Mucosa of gallbladder (tissue), 1 donor: Measurements from ENCODE around the gene STH. TPM values are rescaled to one million over a fixed set of nuclear protein-coding genes. Genes with fewer than 3 reads are reported as not detected.
"Not testable (repeated sequence)": the region's sequence is repeated elsewhere in the genome, so short reads cannot be mapped to it uniquely, and the experiment has no call there.

ENCODE experiments used
- DNase-seq: peaks from one replicate; pipeline ENCODE4 v3.0.0-alpha.2; 2020; ENCODE audit warnings: low spot score
- total RNA-seq: library from RNA; stranded (reverse); gene quantifications from one replicate; pipeline ENCODE4 v1.2.1, GENCODE V29; 2021
- donor health status: DM: no; HTN: no; CAD: no.

Gene STH, protein sequence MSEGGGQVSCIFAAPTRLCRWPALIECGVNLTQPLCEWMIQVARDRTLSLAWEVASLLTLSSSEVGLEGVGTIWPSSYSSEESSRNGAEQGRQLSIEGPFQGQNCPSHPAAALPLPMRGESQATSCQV
- not detected for total RNA-seq

DNA sequence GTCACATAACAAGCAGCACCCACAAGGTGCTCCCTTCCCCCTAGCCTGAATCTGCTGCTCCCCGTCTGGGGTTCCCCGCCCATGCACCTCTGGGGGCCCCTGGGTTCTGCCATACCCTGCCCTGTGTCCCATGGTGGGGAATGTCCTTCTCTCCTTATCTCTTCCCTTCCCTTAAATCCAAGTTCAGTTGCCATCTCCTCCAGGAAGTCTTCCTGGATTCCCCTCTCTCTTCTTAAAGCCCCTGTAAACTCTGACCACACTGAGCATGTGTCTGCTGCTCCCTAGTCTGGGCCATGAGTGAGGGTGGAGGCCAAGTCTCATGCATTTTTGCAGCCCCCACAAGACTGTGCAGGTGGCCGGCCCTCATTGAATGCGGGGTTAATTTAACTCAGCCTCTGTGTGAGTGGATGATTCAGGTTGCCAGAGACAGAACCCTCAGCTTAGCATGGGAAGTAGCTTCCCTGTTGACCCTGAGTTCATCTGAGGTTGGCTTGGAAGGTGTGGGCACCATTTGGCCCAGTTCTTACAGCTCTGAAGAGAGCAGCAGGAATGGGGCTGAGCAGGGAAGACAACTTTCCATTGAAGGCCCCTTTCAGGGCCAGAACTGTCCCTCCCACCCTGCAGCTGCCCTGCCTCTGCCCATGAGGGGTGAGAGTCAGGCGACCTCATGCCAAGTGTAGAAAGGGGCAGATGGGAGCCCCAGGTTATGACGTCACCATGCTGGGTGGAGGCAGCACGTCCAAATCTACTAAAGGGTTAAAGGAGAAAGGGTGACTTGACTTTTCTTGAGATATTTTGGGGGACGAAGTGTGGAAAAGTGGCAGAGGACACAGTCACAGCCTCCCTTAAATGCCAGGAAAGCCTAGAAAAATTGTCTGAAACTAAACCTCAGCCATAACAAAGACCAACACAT is at the start of gene STH:
TSS of gene STH (plus strand) at position 264 of the 913 bp plus-strand sequence. CDS start at position 294, 30 bp downstream.
- DNase-seq, result no peak

DNA sequence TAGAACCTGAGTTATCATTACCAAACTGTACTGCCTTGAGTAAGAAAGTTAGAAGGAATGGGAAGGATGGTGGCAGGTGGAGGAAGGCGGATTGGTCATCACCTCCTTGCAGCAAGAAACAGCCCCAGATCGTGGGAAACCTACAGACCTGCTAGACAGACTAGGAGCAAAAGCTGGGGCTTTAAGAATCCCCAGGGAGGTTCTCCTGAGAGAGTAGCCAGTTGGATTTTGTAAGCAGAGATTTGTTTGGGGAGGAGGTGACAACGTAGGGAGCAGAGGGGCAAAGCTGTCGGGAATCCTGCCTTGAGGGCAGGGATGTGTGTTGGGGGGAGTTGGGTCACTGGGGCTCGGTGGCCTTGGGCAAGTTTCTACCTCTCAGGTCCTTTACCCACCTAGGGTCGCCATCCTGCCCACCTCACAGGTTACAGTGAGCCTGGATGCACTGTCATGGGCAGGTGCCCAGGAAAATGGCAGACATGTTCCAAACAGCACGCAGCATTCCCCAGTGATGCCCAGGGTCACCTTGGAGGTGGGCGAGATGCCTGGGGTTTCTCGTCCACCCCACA is 49.2 kb upstream of the STH start:
- DNase-seq, result no peak

DNA sequence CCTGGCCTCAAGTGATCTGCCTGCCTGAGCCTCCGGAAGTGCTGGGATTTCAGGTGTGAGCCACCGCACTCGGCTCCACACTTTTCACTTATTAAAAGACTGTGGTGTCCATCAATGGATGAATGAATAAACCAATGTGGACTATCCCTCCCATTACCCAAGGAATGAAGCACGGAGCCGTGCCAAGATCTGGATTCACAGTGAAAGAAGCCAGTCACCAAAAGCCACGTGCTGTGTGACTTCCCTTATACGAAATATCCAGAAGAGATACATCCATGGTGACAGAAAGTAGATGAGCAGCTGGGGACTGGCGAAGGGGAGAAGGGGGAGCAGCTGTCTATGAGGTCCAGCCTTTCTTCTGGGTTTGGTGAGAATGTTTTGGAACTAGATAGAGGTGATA is 48.2 kb upstream of the STH start:
- no peak for DNase-seq

DNA sequence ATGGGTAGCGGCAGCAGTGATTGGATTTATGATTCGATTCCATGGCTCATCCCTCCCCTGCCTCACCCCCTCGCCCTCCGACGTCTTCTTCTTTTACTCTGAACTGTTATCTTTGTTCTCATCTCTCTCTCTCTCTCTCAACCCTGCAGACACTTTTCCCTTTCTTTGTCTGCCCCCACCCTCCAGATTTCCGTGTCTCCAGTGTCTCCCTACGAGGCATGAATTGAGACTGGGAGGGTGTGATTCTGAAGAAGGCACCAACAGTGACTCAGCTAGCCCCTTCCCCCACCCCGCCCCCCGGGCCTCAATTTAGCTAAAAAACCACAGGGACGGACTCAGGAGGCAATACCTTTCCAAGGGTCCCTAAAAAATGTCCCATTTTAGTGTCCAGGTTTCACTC is 47.6 kb upstream of the STH start:
- no peak for DNase-seq

DNA sequence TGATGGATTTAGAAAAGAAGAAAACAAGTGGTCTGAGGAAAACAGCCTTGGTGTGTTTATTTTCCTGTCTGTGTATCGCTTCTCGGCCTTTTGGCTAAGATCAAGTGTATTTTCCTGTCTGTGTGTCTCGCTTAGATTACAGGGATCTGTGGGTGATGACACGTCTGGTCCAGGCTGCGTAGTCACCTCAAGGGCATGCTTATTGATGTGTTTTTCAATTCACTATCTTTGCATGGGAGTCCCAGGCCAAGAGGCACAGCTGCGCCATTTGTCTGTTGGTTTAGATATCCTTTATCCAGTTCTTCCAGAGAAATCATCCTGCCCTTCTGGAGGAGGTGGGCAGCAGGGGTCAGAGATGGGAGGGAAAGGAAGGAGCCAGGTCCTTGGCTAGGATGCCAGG is 47.1 kb upstream of the STH start:
- no peak for DNase-seq

DNA sequence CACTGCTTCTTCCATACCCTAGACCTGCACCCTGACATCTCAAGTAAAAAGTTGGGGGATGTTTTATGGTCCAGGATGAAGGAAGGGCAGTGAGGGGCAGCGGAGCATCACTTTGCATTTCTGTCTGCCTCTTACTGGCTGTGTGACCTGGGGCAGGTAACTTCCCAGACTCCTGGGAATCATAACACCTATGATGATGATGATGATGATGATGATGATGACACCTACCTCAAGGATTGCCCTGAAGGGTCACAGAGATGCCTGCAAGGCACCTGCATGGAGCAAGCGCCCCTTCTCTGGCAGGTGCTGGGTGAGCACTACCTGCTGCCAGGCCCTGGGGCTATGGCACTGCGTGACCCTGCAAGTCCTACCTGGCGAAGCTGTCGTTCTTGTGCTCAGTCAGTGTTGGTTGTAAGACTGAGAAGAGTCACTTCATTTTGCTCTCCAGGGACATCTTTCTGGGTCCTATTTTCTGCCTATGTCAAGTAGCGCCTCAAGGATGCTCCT is 46.2 kb upstream of the STH start:
- DNase-seq, result no peak

DNA sequence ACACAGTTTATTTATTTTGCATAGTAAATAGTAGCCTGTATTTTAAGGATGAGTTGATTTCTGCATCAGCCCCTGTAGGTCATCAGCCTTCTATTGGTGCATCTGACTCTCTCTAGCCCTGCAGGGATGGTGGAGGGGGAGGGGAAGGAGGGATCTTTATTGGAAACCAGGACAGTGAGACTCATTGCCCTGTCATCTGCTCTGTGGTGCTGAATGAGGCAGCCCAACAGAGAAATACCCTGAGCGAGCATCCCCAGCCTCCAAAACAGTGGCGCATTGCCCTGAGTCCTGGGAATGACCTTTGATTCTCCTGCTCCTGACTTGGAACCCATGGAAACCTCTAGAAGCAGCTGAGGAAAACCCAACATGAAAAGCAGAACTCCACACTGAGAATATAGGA is 45.5 kb upstream of the STH start:
- DNase-seq, result no peak

DNA sequence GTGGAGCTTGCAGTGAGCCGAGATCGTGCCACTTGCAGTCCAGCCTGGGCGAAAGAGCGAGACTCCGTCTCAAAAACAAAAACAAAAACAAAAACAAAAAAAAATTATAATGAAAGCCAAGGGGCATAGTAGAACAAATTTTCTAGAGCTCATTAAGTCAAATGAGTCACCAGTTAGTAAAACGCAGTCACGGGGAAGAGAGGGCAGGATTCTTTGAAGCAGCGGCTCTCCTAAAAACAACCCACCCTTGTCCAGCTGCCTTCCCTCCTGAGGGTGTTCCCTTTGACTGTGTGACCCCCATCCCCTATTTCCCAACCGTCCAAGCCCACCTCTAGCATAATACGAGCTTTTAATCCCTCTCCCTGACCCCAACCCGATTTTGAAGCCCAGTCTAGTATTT is 44.1 kb upstream of the STH start:
- DNase-seq, result no peak

DNA sequence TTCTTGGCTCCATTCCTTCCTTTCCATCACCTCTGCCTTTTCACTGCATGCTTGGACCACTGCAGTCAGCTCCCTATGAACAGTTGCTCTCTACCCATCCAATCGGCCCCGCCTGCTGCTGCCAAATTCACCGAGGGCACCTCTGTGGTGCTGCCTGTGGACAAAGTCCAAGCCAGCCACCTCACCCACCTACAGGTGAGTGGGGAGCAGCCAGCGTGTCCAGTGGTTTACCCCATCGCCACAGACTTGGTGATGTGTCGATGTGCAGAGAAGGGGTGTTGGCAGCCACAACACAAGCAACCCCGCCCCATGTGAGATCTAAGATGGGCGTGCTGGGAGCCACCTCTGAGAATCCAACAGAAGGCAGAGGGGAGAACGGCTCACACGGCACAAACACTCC is 43.7 kb upstream of the STH start:
- no peak for DNase-seq

DNA sequence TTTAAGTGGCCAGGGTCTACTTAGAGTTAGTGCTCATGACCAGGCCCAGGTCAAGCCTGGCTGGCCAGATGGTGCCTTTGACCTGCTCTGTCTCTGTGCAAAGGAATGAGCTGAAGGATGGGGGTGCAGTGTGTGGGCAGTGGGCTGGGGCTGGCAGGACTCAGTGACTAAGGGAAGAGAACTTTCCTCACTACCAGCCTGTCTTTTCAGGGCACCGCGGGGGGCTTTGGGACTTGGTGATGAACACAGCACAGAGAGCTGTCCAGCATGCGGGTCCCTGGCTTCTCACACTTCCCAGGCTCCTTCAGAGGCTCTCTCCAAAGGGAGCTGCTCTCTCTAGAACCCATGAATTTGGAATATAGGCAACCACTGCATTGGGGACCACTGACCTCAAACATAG is 43.0 kb upstream of the STH start:
- no peak for DNase-seq

DNA sequence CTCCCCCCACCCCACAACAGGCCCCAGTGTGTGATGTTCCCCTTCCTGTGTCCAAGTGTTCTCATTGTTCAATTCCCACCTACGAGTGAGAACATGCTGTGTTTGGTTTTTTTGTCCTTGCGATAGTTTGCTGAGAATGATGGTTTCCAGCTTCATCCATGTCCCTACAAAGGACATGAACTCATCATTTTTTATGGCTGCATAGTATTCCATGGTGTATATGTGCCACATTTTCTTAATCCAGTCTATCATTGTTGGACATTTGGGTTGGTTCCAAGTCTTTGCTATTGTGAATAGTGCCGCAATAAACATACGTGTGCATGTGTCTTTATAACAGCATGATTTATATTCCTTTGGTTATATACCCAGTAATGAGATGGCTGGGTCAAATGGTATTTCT is 42.3 kb upstream of the STH start:
- DNase-seq, result not testable (repeated sequence)

DNA sequence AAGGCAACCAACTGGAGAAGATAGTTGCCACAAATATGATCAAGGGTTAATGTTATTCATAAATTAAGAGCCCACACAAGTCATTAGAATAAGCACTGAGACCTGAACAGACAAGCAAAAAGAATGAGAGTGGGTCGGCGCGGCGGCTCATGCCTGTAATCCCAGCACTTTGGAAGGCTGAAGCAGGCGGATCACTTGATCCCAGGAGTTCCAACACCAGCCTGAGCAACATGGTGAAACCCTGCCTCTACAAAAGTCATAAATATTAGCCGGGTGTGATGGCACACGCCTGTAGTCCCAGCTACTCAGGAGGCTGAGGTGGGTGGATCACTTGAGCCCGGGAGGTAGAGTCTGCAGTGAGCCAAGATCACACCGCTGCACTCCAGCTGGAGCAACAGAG is 40.7 kb upstream of the STH start:
- DNase-seq, result no peak

DNA sequence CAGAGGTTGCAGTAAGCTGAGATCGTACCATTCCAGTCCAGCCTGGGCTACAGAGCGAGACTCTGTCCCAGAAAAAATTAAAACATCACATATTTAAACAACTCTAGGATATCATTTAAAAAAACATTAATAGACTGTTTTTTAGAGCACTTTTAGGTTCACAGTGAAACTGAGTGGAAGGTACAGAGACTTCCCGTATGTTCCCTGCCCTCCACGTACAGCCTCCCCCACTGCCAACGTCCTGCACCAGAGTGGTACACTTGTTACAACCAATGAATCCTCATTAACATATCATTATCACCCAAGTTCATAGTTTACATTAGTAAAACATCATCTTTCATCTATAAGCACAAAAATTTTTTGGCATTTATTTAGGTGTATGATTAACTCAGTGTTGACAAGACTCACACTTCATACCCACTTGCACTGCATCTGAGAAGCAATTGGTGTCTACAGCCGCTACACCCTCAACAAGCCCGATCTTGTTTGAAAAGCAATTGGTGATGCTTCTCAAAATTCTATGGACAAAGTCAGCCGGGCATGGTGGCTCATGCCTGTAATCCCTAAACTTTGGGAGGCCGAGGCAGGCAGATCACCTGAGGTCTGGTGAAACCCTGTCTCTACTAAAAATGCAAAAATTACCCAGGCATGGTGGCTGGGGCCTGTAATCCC is 39.9 kb upstream of the STH start:
- no peak for DNase-seq

DNA sequence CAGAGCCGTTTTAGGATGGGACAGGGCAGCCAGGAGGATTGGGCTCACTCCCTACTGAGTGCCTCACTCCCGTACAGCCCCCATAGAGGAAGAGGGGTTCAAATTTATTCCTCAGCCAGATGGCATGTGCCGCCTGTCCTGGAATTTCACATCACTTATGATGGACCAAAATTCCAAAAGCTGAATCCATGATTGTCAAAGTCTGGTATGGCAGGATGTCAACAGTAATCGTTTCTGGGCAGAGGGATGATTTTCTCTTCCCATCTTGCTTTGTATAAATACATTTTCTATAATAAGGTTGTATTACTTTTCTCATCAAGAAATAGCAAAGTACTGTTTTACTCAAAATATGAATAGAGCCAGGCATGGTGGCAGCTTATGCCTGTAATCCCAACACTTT is 38.7 kb upstream of the STH start:
- DNase-seq, result no peak

DNA sequence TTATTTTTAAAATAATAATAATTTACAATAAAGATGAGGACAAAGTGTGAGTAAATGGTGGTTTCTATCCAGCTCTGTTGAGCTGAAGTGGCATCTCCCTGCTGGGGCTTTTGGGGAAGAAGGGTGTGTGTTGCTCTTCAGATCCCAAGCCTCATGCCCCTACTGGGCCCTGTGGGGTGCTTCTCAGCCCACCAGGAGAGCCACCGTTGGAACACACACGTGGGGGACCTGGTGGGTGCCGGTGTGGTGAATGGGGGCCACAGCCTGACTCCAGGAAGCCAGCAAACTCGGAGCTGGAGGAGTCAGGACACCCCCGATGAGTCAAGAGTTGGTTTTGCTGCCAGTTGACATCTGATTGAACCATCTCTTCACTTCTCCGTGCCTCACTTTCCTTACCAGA is 37.8 kb upstream of the STH start:
- DNase-seq, result no peak

DNA sequence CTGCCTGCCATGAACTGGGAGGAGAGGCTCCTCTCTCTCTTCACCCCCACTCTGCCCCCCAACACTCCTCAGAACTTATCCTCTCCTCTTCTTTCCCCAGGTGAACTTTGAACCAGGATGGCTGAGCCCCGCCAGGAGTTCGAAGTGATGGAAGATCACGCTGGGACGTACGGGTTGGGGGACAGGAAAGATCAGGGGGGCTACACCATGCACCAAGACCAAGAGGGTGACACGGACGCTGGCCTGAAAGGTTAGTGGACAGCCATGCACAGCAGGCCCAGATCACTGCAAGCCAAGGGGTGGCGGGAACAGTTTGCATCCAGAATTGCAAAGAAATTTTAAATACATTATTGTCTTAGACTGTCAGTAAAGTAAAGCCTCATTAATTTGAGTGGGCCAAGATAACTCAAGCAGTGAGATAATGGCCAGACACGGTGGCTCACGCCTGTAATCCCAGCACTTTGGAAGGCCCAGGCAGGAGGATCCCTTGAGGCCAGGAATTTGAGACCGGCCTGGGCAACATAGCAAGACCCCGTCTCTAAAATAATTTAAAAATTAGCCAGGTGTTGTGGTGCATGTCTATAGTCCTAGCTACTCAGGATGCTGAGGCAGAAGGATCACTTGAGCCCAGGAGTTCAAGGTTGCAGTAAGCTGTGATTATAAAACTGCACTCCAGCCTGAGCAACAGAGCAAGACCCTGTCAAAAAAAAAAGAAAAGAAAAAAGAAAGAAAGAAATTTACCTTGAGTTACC is 36.7 kb upstream of the STH start:
- DNase-seq, result no peak

DNA sequence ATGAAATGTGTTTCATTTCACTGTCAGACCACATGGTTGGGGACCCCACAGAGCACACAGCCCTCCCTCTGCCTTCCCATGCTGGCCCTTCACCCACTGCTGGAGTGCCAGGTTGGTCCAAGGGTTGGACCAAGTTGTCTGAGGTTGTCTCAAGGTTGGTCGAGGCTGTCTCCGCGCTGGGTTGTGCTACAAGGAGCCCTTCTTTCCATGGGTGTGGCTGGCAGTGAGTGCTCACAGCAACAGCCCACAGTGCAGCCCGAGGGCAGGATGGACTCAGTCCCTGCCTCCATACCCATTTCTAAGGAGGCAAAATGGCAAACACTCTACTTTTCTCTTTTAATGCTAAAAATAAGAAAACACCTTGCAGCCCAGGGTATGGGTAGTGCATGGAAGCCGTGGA is 35.8 kb upstream of the STH start:
- DNase-seq, result no peak

DNA sequence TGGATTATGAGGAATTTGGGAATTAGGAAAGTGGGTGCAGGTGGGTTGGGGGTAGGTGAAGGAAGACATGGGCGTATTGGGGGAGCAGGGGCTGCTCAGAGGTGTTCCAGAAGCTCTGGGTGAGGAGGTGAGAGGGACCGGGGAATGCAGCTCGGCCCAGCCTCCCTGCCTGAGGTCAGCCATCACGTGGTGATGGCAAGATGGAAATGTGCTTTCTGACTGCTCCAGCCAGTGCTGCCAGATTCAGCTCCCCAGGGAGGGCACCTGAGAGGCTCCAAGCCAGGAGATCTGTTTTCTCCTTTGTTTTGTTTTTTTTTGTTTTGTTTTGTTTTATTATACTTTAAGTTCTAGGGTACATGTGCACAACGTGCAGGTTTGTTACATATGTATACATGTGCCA is 35.2 kb upstream of the STH start:
- no peak for DNase-seq

DNA sequence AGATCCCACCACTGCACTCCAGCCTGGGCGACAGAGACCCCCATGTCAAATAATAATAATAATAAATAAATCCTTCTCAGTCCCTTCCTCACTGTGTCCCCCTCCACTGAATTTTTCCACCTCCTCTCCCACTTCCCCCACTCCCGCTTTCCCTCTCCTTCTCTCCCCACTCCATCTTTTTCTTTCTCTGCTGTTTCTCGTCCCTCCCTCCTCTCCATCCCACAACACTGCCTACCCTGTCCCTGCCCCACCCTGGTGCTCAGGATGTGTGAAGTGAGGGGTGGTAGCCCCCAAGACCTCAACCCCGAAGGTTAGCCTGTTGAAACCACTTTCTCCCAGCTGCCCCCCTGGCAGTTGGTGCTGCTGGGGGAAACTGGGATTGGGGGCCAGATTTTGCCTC is 34.4 kb upstream of the STH start:
- DNase-seq, result no peak

DNA sequence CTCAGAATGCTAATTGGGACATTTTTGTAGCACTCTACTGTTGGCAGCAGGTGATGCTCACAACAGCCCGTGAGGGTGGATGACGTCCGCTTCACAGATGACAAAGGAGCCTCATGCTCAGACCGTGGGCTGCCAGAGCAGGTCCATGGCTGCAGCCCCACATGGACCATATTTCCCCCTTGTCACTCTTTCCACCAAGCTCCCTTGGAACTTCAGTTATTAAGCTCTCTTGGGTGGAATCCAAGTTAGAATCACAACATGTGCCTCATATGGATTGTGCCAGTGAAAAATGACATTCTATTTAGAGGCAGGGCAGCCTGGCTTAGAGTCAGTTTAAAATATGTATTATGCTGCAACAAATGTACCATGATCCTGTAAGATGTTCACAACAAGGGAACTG is 33.2 kb upstream of the STH start:
- DNase-seq, result no peak

DNA sequence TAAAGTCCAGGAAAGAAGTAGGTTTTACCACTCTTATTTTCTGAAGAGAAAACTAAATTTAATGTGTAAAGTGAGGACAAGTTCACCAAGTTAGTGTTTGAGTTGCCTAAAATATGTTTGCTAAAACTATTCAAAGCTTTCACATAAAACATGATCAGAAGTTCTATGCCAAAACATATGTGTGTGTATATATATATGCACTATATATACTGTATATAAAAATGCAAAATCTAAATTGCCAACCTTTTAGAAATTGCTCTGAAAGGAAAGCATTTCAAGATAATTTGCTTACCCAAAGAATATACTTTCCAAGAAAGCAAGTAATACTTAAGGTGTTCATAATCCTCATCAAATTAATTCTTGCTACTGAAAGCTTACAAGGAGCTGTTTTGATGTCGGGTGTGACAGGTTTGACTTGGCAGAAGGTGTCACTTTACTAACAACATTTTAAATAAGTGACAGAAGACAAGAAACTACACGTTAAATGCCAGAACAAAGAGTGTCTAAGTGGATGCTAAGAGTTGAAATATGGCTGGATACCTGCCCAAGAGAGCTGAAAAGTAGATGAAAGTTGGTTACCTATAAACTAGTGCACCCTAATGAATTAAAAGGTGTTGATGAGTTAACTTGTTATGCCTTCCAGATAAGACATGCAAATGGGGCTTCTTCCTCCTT is 32.3 kb upstream of the STH start:
- no peak for DNase-seq
